ENCODE measurements around the gene SUMO2. TPM values are rescaled to one million over a fixed set of nuclear protein-coding genes. Genes with fewer than 3 reads are reported as not detected.

The SUMO2 gene
- total and polyA plus RNA-seq, 2 of the 8 experiments (the other 6 are each of a cell fraction or from before 2014, with no cell fraction given), result 184 to 779 TPM

GRCh38 chr17:75168998-75169397 is 13.8 kb downstream of the SUMO2 start:
- FAIRE-seq (no peak), DNase-seq (ENCODE audit: low read depth in 1 of 2, low spot score in 2 of 2) (no peak)
- ChIA-PET POLR2A (ENCODE audit: partially characterized antibody) (interaction anchor here (0.6 to 14.7 kb wide), 9 partner anchors 11 to 107 kb away, joined by 3 to 213 read pairs (median 4); partner anchors contain the start of genes JPT1 and SUMO2), CTCF (ENCODE audit: partially characterized antibody) (interaction anchor here (0.6 to 3.6 kb wide), 11 partner anchors 19 to 1237 kb away, joined by 3 to 13 read pairs (median 4); partner anchors contain the start of gene NT5C)
- no peak overlapping the region for H2BK5ac ChIP-seq (ENCODE audit: low read depth, low read length)
- no peak overlapping the region for H2BK120ac ChIP-seq (replicated peaks; ENCODE audit: low read depth, low read length)
- H4K91ac ChIP-seq (replicated peaks; ENCODE audit: insufficient read length, low read length), result no peak overlapping the region
- H3K27me3 ChIP-seq (replicated peaks in 1 of 4; ENCODE audit: control insufficient read depth in 3 of 4, extremely low read depth in 1 of 4, insufficient read depth in 3 of 4, low read length in 3 of 4), result no peaks in the 10 kb centered on the region
- H2BK15ac ChIP-seq (ENCODE audit: low read length), result no peak overlapping the region
- H3K23me2 ChIP-seq (ENCODE audit: low read depth, low read length), result no peaks in the 10 kb centered on the region
- no peak overlapping the region for H4K8ac ChIP-seq (ENCODE audit: extremely low read depth, insufficient read depth, low read length)
- no peak overlapping the region for H3K14ac ChIP-seq (ENCODE audit: insufficient read length)
- no peak overlapping the region for H2AK5ac ChIP-seq (ENCODE audit: low read depth, low read length)
- H3K27ac ChIP-seq (ENCODE audit: low read depth, low read length), result no peak overlapping the region
- peaks cover 19 to 74% (median 40%) of the 10 kb centered on the region in 4 experiments for H3K36me3 ChIP-seq (ENCODE audit: control insufficient read depth in 2 of 4, insufficient read depth in 4 of 4, low read length in 3 of 4)
- no peak overlapping the region for H3K18ac ChIP-seq (ENCODE audit: extremely low read depth, low read length)
- no peaks in the 10 kb centered on the region; a peak in 1 of 7 replicates for H3K4me1 ChIP-seq (replicated peaks in 1 of 4; ENCODE audit: control insufficient read depth in 3 of 4, insufficient read depth in 4 of 4, low read length in 3 of 4)
- H3K56ac ChIP-seq (replicated peaks; ENCODE audit: insufficient read length, low read depth, low read length), result no peak overlapping the region
- WGBS, 2 experiments (ENCODE audit: extremely low coverage in 1 of 2, insufficient coverage in 1 of 2, insufficient read length in 1 of 2, insufficient replicate concordance in 2 of 2, low coverage in 1 of 2, low lambda C conversion rate in 2 of 2, missing lambda C conversion rate in 1 of 2), result 92% methylated on average over 4 of the region's 4 CpGs; no CpG with 5 or more reads in 1 of the 2 experiments
- H3K23ac ChIP-seq (ENCODE audit: insufficient read length), result no peak overlapping the region
- no peak overlapping the region for H2AFZ ChIP-seq (ENCODE audit: low read length)
- no peak overlapping the region for H3K4me3 ChIP-seq (ENCODE audit: extremely low read depth in 1 of 4, insufficient read depth in 2 of 4, low read depth in 3 of 4, low read length in 4 of 4)
- no peak overlapping the region for H4K5ac ChIP-seq (ENCODE audit: insufficient read length, low read depth, low read length)
- no peak overlapping the region for H2BK12ac ChIP-seq (ENCODE audit: low read depth, low read length)
- no peak overlapping the region for H3K4me2 ChIP-seq (ENCODE audit: insufficient read depth in 1 of 2, low read depth in 2 of 2, low read length in 2 of 2)
- H3K79me2 ChIP-seq (ENCODE audit: control insufficient read depth in 1 of 2, insufficient read depth in 2 of 2, low read length in 2 of 2), result peaks cover 0 to 29% of the 10 kb centered on the region in 2 experiments; a peak in 2 of 4 replicates
- H3K9ac ChIP-seq (replicated peaks in 1 of 4; ENCODE audit: extremely low read depth in 1 of 4, low read depth in 3 of 4, low read length in 3 of 4), result no peak overlapping the region
- H3K4ac ChIP-seq (replicated peaks; ENCODE audit: insufficient read length, low read depth, low read length), result no peak overlapping the region
- no peak overlapping the region for H2BK20ac ChIP-seq (ENCODE audit: low read length)
- H3K9me3 ChIP-seq (ENCODE audit: insufficient read depth in 2 of 2, low read depth in 1 of 2, low read length in 1 of 2), result no peaks in the 10 kb centered on the region
- H4K20me1 ChIP-seq (replicated peaks in 1 of 2; ENCODE audit: control insufficient read depth in 1 of 2, insufficient read depth in 2 of 2, low read length in 2 of 2), result peaks cover 4 to 11% of the 10 kb centered on the region in 2 experiments
- no peaks in the 10 kb centered on the region for H3K79me1 ChIP-seq (ENCODE audit: low read depth, low read length)
- TF ChIP-seq SAP30 (IDR thresholded peaks at IDR 0.05; ENCODE audit: insufficient read depth, insufficient replicate concordance, low read length) (no peak), SIX5 (IDR thresholded peaks at IDR 0.05; ENCODE audit: low read depth, low read length) (no peak), TAF7 (optimal IDR thresholded peaks at IDR 0.05; ENCODE audit: borderline replicate concordance, low read depth, low read length) (no peak), JUND (IDR thresholded peaks at IDR 0.05; ENCODE audit: low read length) (no peak), BCL11A (IDR thresholded peaks at IDR 0.05; ENCODE audit: low read depth in 2 of 2, low read length in 2 of 2) (no peak), CEBPB (IDR thresholded peaks at IDR 0.05; ENCODE audit: low read depth, low read length) (no peak), SRF (IDR thresholded peaks at IDR 0.05; ENCODE audit: low read depth, low read length) (no peak), TBP (IDR thresholded peaks at IDR 0.05; ENCODE audit: low read depth, low read length) (no peak), GTF2F1 (IDR thresholded peaks at IDR 0.05; ENCODE audit: borderline replicate concordance, low read depth, low read length) (no peak), SIN3A (conservative IDR thresholded peaks at IDR 0.05 in 1 of 2, IDR thresholded peaks at IDR 0.05 in 1 of 2; ENCODE audit: low read depth in 1 of 2, low read length in 2 of 2) (no peak), BACH1 (IDR thresholded peaks at IDR 0.05; ENCODE audit: low read length) (no peak), RNF2 (IDR thresholded peaks at IDR 0.05; ENCODE audit: borderline replicate concordance, low read depth, low read length, missing control alignments, poor library complexity, severe bottlenecking) (no peak), POU5F1 (IDR thresholded peaks at IDR 0.05; ENCODE audit: low read depth, low read length) (no peak), FOSL1 (IDR thresholded peaks at IDR 0.05; ENCODE audit: insufficient read depth, low read depth, low read length) (no peak)

All from H1 (cell line).